Measurements from ENCODE around the gene KRTAP5-10. TPM values are rescaled to one million over a fixed set of nuclear protein-coding genes. Genes with fewer than 3 reads are reported as not detected.

Gene KRTAP5-10
- polyA plus RNA-seq, 1 experiment: 0.06 TPM

- ChIA-PET CTCF (interaction anchor here (1.1 to 1.4 kb wide), 2 partner anchors 17 to 38 kb away, joined by 4 read pairs; no protein-coding TSS in a partner anchor), POLR2A (no interaction called here)
- H3K36me3 ChIP-seq (ENCODE audit: control insufficient read depth, insufficient read depth, low read length): no peaks in the 10 kb centered on the region
- no peak overlapping the region for H3K4me3 ChIP-seq (ENCODE audit: low read depth, low read length)
- DNase-seq (ENCODE audit: low read depth): no peak
- H3K27me3 ChIP-seq (ENCODE audit: control insufficient read depth, insufficient read depth, low read length): peaks cover 2% of the 10 kb centered on the region; the same call in 1 of the 2 replicates
- no peak for TF ChIP-seq CTCF (IDR thresholded peaks at IDR 0.05; ENCODE audit: insufficient read depth, low read depth, low read length)
Observed at GRCh38 chr11:71542382-71542781, 23.0 kb upstream of the KRTAP5-10 start.

GRCh38 chr11:71542879-71543777, 22.2 kb upstream of the KRTAP5-10 start:
- CTCF ChIA-PET: interaction anchor here (1.1 to 1.4 kb wide), 2 partner anchors 17 to 37 kb away, joined by 4 read pairs; no protein-coding TSS in a partner anchor
- POLR2A ChIA-PET: no interaction called here
- Histone ChIP-seq H3K27me3 (ENCODE audit: control insufficient read depth, insufficient read depth, low read length) (peaks cover 2% of the 10 kb centered on the region; the same call in 1 of the 2 replicates), H3K4me3 (ENCODE audit: low read depth, low read length) (no peak overlapping the region), H3K36me3 (ENCODE audit: control insufficient read depth, insufficient read depth, low read length) (no peaks in the 10 kb centered on the region)
- TF ChIP-seq CTCF (IDR thresholded peaks at IDR 0.05; ENCODE audit: insufficient read depth, low read depth, low read length): no peak
- DNase-seq (ENCODE audit: low read depth): no peak

GRCh38 chr11:71543866-71544265, 21.5 kb upstream of the KRTAP5-10 start:
- ChIA-PET POLR2A (no interaction called here), CTCF (no interaction called here)
- Histone ChIP-seq H3K4me3 (ENCODE audit: low read depth, low read length) (no peak overlapping the region), H3K27me3 (ENCODE audit: control insufficient read depth, insufficient read depth, low read length) (peaks cover 2% of the 10 kb centered on the region; the same call in 1 of the 2 replicates), H3K36me3 (ENCODE audit: control insufficient read depth, insufficient read depth, low read length) (no peaks in the 10 kb centered on the region)
- no peak for TF ChIP-seq CTCF (IDR thresholded peaks at IDR 0.05; ENCODE audit: insufficient read depth, low read depth, low read length)
- no peak for DNase-seq (ENCODE audit: low read depth)

- no peak for DNase-seq (ENCODE audit: low read depth)
- Histone ChIP-seq H3K4me3 (ENCODE audit: low read depth, low read length) (no peak overlapping the region), H3K27me3 (ENCODE audit: control insufficient read depth, insufficient read depth, low read length) (peaks cover 2% of the 10 kb centered on the region; the same call in 1 of the 2 replicates), H3K36me3 (ENCODE audit: control insufficient read depth, insufficient read depth, low read length) (no peaks in the 10 kb centered on the region)
- POLR2A ChIA-PET: no interaction called here
- CTCF ChIA-PET: interaction anchor here (1.0 kb wide), 1 partner anchor 35 kb away, joined by 3 read pairs; no protein-coding TSS in a partner anchor
- no peak for TF ChIP-seq CTCF (IDR thresholded peaks at IDR 0.05; ENCODE audit: insufficient read depth, low read depth, low read length)
Observed at GRCh38 chr11:71544525-71545214, 20.7 kb upstream of the KRTAP5-10 start.

GRCh38 chr11:71545405-71545966, 19.9 kb upstream of the KRTAP5-10 start:
- ChIA-PET CTCF (interaction anchor here (1.0 kb wide), 1 partner anchor 34 kb away, joined by 3 read pairs; no protein-coding TSS in a partner anchor), POLR2A (no interaction called here)
- DNase-seq (ENCODE audit: low read depth): no peak
- Histone ChIP-seq H3K4me3 (ENCODE audit: low read depth, low read length) (no peak overlapping the region), H3K27me3 (ENCODE audit: control insufficient read depth, insufficient read depth, low read length) (peaks cover 2% of the 10 kb centered on the region; the same call in 1 of the 2 replicates), H3K36me3 (ENCODE audit: control insufficient read depth, insufficient read depth, low read length) (no peaks in the 10 kb centered on the region)
- no peak for TF ChIP-seq CTCF (IDR thresholded peaks at IDR 0.05; ENCODE audit: insufficient read depth, low read depth, low read length)
